Transverse colon (tissue), 4 donors: ENCODE measurements around the gene HIVEP1. TPM values are rescaled to one million over a fixed set of nuclear protein-coding genes. Genes with fewer than 3 reads are reported as not detected.

Experiments used
- DNase-seq: peaks from one replicate; pipeline ENCODE4 v3.0.0-alpha.2; 2019
- H3K27ac ChIP-seq, 4 donors: fragments of 200-600 bp; sonication (generic); 2 replicates each; pipeline ENCODE4 v1.5.1; 2016 to 2018; ENCODE audit warnings: inconsistent platforms in 4 of 4
- H3K27me3 ChIP-seq: fragments of 200-600 bp; sonication (generic); 2 replicates; pipeline ENCODE4 v1.5.1; 2017; ENCODE audit warnings: inconsistent platforms
- H3K36me3 ChIP-seq, 4 donors: fragments of 200-600 bp; sonication (generic); 2 replicates each; pipeline ENCODE4 v1.5.1; 2017 to 2019; ENCODE audit warnings: inconsistent platforms in 4 of 4
- H3K4me1 ChIP-seq, 4 donors: fragments of 200-600 bp; sonication (generic); 2 replicates each; pipeline ENCODE4 v1.5.1; 2017 to 2020; ENCODE audit warnings: inconsistent platforms in 4 of 4
- H3K4me3 ChIP-seq, 4 donors: fragments of 200-600 bp; sonication (generic); 1 replicate in 1 of 4; 2 replicates in 3 of 4; pipeline versions ENCODE4 v1.5.1 to v1.6.1; 2017 to 2019; ENCODE audit warnings: inconsistent platforms in 4 of 4
- H3K9me3 ChIP-seq, 2 donors: fragments of 200-600 bp; sonication (generic); 2 replicates each; pipeline ENCODE4 v1.5.1; 2017 to 2019; ENCODE audit warnings: inconsistent platforms in 2 of 2
- EP300 ChIP-seq: sonication (generic); formaldehyde crosslinking; IDR thresholded peaks from one replicate; pipeline ENCODE4 v1.6.1; 2017; ENCODE audit warnings: antibody characterized with exemption, low read depth
- POLR2A ChIP-seq: fragments of 450-650 bp; IDR thresholded peaks from one replicate; pipeline ENCODE4 v1.6.1; 2016; ENCODE audit warnings: antibody characterized with exemption, mild to moderate bottlenecking, moderate library complexity
- POLR2AphosphoS5 ChIP-seq, 3 donors: sonication (generic); formaldehyde crosslinking; IDR thresholded peaks; one replicate each; pipeline ENCODE4 v1.6.1; 2016; ENCODE audit warnings: antibody characterized with exemption in 3 of 3
- WGBS, 2 donors: methylation state at CpG; one replicate each; pipeline ENCODE4 v1.1.5; 2018; ENCODE audit warnings: low coverage in 1 of 2; 5-methylcytosine and 5-hydroxymethylcytosine counted together
- in situ Hi-C, 4 donors: fragments of 200-750 bp; cut with MboI; loops; one replicate each; pipeline versions ENCODE4 v1.15.0 to v1.15.1; 2017; ENCODE audit warnings: low sequenced_read_pairs in 3 of 4, low pct_ligation_motif_present in 1 of 4, low pct_unique_long_range_greater_than_20kb in 1 of 4
- intact Hi-C: fragments of 100-400 bp; cut with DNase I; formaldehyde crosslinking; loops from one replicate; pipeline ENCODE4 v1.15.1; 2023; ENCODE audit warnings: low total_unique reads
- total RNA-seq, 4 donors: library from RNA; depleted of rRNA; stranded (reverse); fragments of >200 nt; gene quantifications; one replicate each; pipeline ENCODE4 v1.1.0, GENCODE V29; 2016
- TF ChIP-seq, protein P1 (sequence below), 5 experiments: fragments of 200-600 bp in 3 of 5; fragments of 450-650 bp in 2 of 5; sonication (generic) in 3 of 5; IDR thresholded peaks; 1 replicate in 2 of 5; 2 replicates in 3 of 5; pipeline ENCODE4 v1.5.1; 2016 to 2017; ENCODE audit warnings: antibody characterized with exemption in 5 of 5, inconsistent platforms in 3 of 5, mild to moderate bottlenecking in 2 of 5, moderate library complexity in 1 of 5

Gene HIVEP1
- total RNA-seq, 4 donors from 2014 or later: 18.9 to 90.9 (median 30.5) TPM

DNA sequence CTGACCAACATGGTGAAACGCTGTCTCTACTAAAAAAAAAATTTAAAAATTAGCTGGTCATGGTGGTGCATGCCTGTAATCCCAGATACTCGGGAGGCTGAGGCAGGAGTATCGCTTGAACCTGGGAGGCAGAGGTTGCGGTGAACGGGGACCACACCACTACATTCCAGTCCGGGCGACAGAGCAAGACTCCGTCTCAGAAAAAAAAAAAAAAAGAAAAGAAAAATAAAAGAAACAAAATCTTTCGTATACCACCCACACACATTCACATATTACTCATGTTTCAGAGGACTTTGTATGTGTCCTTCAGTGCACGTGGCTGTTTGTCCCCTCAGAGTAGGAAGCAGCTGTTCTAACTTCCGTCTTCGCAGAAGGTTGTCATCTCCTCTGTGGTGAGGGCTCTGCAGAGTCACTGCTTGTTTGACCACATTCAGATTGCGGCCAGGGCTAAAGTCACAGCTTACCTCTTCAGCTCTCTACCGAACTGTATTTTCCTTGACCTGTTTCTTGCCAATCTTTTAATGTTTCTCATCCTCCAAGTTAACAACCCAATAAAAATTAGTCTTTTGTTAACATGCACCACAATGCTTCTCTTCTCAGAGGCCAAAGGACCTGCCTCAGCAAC lies 36.6 kb upstream of the HIVEP1 start:
- H3K9me3 ChIP-seq: no peaks in the 10 kb centered on the region
- peak; percentile 55 for DNase-seq
- no peaks in the 10 kb centered on the region for H3K36me3 ChIP-seq
- no peak for TF ChIP-seq EP300
- no peak for TF ChIP-seq POLR2A
- TF ChIP-seq POLR2AphosphoS5 (IDR thresholded peaks at IDR 0.05): no peak
- TF ChIP-seq, protein P1, sequence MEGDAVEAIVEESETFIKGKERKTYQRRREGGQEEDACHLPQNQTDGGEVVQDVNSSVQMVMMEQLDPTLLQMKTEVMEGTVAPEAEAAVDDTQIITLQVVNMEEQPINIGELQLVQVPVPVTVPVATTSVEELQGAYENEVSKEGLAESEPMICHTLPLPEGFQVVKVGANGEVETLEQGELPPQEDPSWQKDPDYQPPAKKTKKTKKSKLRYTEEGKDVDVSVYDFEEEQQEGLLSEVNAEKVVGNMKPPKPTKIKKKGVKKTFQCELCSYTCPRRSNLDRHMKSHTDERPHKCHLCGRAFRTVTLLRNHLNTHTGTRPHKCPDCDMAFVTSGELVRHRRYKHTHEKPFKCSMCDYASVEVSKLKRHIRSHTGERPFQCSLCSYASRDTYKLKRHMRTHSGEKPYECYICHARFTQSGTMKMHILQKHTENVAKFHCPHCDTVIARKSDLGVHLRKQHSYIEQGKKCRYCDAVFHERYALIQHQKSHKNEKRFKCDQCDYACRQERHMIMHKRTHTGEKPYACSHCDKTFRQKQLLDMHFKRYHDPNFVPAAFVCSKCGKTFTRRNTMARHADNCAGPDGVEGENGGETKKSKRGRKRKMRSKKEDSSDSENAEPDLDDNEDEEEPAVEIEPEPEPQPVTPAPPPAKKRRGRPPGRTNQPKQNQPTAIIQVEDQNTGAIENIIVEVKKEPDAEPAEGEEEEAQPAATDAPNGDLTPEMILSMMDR (IDR thresholded peaks at IDR 0.05): no peak
- H3K27me3 ChIP-seq: no peaks in the 10 kb centered on the region
- in situ Hi-C loops (no loop called here), intact Hi-C loops (no loop called here)
- peaks cover 0 to 16% (median 2%) of the 10 kb centered on the region in 4 donors for H3K4me1 ChIP-seq
- no peak overlapping the region for H3K4me3 ChIP-seq
- no peak overlapping the region for H3K27ac ChIP-seq
- WGBS, 2 donors: 78 to 81% methylated on average over 5 to 14 of the region's 14 CpGs

DNA sequence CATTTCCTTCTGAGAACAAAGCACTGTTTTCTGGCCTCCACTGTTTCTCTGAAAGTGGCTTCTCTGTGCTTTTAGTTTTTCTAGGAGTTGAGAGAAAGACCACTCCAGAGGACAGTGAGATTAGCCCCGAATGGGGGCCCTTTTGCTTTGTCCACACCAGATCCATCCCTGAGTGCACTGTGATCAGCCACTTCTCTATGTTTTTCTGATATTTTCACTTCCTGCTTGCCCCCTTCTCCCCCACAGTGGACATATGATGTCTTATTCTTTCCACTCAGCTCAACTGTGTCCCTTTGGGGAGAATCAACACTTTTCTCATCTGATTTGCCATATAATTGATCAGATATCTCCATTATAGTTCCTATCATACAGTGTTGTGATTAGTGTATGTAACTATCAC lies 35.6 kb upstream of the HIVEP1 start:
- Histone ChIP-seq H3K27me3 (no peaks in the 10 kb centered on the region), H3K9me3 (no peaks in the 10 kb centered on the region), H3K4me1 (peaks cover 0 to 16% (median 2%) of the 10 kb centered on the region in 4 donors), H3K27ac (peak overlapping the region in 1 of 4 donors; percentile 3), H3K36me3 (no peaks in the 10 kb centered on the region), H3K4me3 (no peak overlapping the region)
- DNase-seq: no peak
- 96 to 100% methylated on average over 1 of the region's 1 CpG for WGBS, 2 donors
- intact Hi-C loops (no loop called here), in situ Hi-C loops (no loop called here)
- TF ChIP-seq EP300: no peak
- TF ChIP-seq POLR2A: no peak
- TF ChIP-seq POLR2AphosphoS5 (IDR thresholded peaks at IDR 0.05): no peak
- TF ChIP-seq, protein P1 (IDR thresholded peaks at IDR 0.05): no peak

DNA sequence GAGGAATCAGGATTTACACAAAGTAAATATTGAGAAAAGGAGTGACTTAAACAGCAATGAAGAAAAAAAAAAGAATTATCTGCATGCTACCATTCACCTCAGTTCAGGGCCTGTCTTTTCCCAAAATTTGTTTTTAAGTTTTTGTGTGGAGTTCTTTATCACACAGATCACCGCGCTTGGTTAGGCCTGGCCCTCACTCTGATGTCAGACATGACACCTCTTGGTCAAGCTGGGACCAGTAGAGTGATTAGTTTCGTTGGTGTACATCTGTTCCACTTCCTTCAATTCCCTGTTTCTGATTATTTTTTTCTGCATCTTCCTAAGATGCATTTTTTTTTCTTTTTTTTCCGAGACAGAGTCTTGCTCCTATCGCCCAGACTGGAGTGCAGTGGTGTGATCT lies 34.9 kb upstream of the HIVEP1 start:
- H3K36me3 ChIP-seq: no peaks in the 10 kb centered on the region
- H3K27me3 ChIP-seq: no peaks in the 10 kb centered on the region
- no peak for DNase-seq
- intact Hi-C loops (no loop called here), in situ Hi-C loops (no loop called here)
- no peak overlapping the region for H3K27ac ChIP-seq
- no peaks in the 10 kb centered on the region for H3K9me3 ChIP-seq
- TF ChIP-seq POLR2AphosphoS5 (IDR thresholded peaks at IDR 0.05) (no peak), POLR2A (no peak), EP300 (no peak)
- TF ChIP-seq, protein P1 (IDR thresholded peaks at IDR 0.05): no peak
- WGBS, 2 donors: 89 to 90% methylated on average over 4 to 5 of the region's 5 CpGs
- peaks cover 0 to 16% (median 2%) of the 10 kb centered on the region in 4 donors for H3K4me1 ChIP-seq
- no peak overlapping the region for H3K4me3 ChIP-seq

DNA sequence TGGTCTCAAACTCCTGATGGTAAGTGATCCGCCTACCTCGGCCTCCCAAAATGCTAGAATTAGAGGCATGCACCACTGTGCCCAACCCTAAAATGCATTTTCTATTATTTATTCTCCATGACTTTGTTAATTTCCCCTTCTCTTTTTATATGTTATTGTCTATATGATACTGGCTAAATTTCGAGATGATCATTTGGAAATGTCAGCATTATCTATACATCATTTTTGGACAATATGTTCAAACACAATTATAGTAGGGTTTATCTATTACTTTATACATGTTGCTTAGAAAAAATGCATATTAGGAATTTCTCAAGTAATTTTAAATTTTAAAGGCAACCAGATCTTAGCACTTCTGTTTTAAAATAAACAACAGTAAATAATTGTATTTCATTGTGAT lies 34.4 kb upstream of the HIVEP1 start:
- H3K9me3 ChIP-seq: no peaks in the 10 kb centered on the region
- H3K27me3 ChIP-seq: no peaks in the 10 kb centered on the region
- peaks cover 0 to 16% (median 2%) of the 10 kb centered on the region in 4 donors for H3K4me1 ChIP-seq
- DNase-seq: no peak
- intact Hi-C loops (no loop called here), in situ Hi-C loops (no loop called here)
- no peak overlapping the region for H3K27ac ChIP-seq
- H3K4me3 ChIP-seq: no peak overlapping the region
- WGBS, 2 donors: 92 to 98% methylated on average over 3 of the region's 3 CpGs
- H3K36me3 ChIP-seq: no peaks in the 10 kb centered on the region
- TF ChIP-seq POLR2A (no peak), EP300 (no peak), POLR2AphosphoS5 (IDR thresholded peaks at IDR 0.05) (no peak)
- TF ChIP-seq, protein P1 (IDR thresholded peaks at IDR 0.05): no peak
